Astrocyte of the spinal cord (primary cell): Measurements from ENCODE around the gene NPB.
A peak's percentile ranks its signal among the peaks of the same experiment; 100 is the strongest.

Experiments used
- DNase-seq: peaks from one replicate; pipeline ENCODE4 v3.0.0; 2011; ENCODE audit warnings: low read depth, low spot score
- H3K4me3 ChIP-seq: 2 replicates; pipeline ENCODE4 v1.5.1; 2011; ENCODE audit warnings: low read depth, mild to moderate bottlenecking, low read length, moderate library complexity
- CTCF ChIP-seq: IDR thresholded peaks from 2 replicates; pipeline ENCODE4 v1.5.1; 2012; ENCODE audit warnings: low read depth, mild to moderate bottlenecking, low read length, inconsistent platforms
- in situ Hi-C: cut with HindIII; loops from 2 replicates; pipeline ENCODE4 v1.10.0; 2017; ENCODE audit warnings: low sequenced_read_pairs

NPB gene

GRCh38 chr17:81908793-81909192, 6.8 kb downstream of the NPB start:
- no peak for DNase-seq
- TF ChIP-seq CTCF: no peak
- in situ Hi-C loops: no loop called here
- H3K4me3 ChIP-seq: no peak overlapping the region

DNA sequence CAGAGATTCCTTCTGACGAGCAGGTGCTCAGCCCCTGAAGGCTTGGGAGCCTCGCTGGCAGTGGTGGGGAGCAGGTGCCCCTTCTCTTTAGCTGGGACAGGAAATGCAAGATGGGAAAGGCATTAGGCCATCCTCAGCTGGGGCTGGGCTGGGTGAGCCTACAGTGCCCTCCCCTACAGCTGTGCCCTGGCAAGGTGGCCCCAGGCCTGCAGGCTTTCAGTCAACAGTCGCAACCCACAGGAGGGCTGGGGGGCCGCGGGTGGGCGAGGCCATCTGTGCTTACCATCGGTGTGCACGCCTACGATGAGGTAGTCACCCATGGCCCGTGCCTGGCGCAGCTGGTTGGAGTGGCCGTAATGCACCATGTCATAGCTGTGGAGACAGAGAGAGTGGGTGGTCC, 7.2 kb downstream of the NPB start:
- in situ Hi-C loops: no loop called here
- no peak for DNase-seq
- H3K4me3 ChIP-seq: no peak overlapping the region
- no peak for TF ChIP-seq CTCF

GRCh38 chr17:81909966-81910839, 8.2 kb downstream of the NPB start:
- no peak for DNase-seq
- TF ChIP-seq CTCF: no peak
- in situ Hi-C loops: no loop called here
- peak overlapping the region; percentile 65 for H3K4me3 ChIP-seq

DNA sequence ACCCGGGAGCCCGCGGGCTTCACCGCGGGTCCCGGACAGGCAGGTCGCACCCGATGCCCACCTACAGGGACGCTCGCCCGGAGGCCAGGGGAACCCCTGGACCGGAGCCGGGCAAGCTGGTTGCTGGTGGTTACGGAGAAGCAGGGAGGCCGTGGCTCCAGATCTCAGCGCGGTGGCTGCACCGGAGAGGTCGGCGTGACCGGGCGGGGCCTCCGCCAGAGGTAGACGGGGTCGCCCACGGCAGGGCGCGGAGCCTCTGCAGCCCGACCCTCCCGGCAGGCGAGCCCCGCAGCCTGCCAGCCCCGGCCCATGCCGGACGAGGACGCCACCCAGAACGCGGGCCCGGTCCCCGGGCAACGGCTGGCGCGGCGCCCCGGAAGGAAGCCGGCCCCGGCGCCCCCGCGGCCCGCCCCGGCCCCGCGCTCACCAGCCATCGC, 8.8 kb downstream of the NPB start:
- in situ Hi-C loops: no loop called here
- no peak for DNase-seq
- no peak for TF ChIP-seq CTCF
- peak overlapping the region; percentile 65 for H3K4me3 ChIP-seq

DNA sequence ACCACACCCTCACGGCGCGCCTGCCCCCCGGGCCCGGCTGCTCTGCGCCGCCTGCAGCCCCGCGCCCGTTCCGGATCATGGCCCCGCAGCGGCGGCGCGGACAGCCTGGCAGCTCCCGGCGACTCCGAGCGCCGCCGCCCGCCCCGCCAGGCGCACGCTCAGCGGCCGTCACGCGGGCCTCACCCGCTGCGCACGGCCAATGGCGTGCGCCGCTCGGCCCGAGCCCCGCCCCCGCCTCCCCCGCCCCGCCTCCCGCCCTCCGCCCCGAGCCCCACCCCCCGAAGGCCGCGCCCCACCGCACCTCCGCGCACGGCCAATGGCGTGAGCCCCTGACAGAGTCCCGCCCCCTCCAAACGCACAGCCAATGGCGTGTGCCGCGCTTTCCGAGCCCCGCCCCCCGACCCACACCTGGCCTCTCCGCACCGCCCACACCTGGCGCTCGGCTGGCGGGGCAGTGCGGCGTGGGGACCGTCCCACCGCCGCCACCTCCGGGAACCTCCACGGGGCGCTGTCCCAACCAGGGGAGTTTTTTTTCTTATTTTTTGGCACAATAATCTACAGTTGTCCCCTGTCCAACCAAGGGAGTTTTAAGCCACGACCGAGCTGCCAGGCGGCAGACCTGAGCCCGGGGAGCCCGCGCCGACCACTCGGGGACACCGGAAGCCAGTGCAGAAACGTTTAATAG, 9.4 kb downstream of the NPB start, which contains the start of gene PCYT2:
Gene PCYT2, minus strand, starts transcription at position 123 of the 685 bp plus-strand sequence. Its CDS starts 44 bp downstream, at position 79.
- H3K4me3 ChIP-seq: peak within 1 kb of the TSS; percentile 65
- in situ Hi-C loops: no loop called here
- TF ChIP-seq CTCF: no peak
- DNase-seq: peak; percentile 82

- H3K4me3 ChIP-seq: no peak overlapping the region
- no peak for DNase-seq
- in situ Hi-C loops: no loop called here
- TF ChIP-seq CTCF: no peak
Measured at GRCh38 chr17:81911969-81912368, 9.9 kb downstream of the NPB start.
